HS-27A (cell line): Measurements from ENCODE around the gene SYT1.

Source experiments
- DNase-seq: peaks from one replicate; pipeline ENCODE4 v3.0.0-alpha.2; 2012; ENCODE audit warnings: low read depth, missing footprints

Gene SYT1

GRCh38 chr12:79057540-79057939 lies 193.0 kb downstream of the SYT1 start:
- no peak for DNase-seq

GRCh38 chr12:79058342-79058741 lies 193.8 kb downstream of the SYT1 start:
- DNase-seq, result peak; percentile 31

- no peak for DNase-seq
These were observed 195.0 kb downstream of the SYT1 start for GRCh38 chr12:79059557-79059956.

- DNase-seq, result no peak
These were observed 198.7 kb downstream of the SYT1 start for GRCh38 chr12:79063258-79063657.

- DNase-seq, result no peak
These were observed 203.4 kb downstream of the SYT1 start for GRCh38 chr12:79067977-79068376.

- DNase-seq, result no peak
These were observed 204.4 kb downstream of the SYT1 start for GRCh38 chr12:79069009-79069408.

GRCh38 chr12:79071498-79071897 lies 206.9 kb downstream of the SYT1 start:
- DNase-seq, result no peak

- no peak for DNase-seq
These were observed 208.9 kb downstream of the SYT1 start for GRCh38 chr12:79073506-79073905.

GRCh38 chr12:79082595-79082994 lies 218.0 kb downstream of the SYT1 start:
- no peak for DNase-seq

GRCh38 chr12:79083181-79083580 lies 218.6 kb downstream of the SYT1 start:
- DNase-seq, result no peak

GRCh38 chr12:79085106-79085682 lies 220.6 kb downstream of the SYT1 start:
- no peak for DNase-seq

GRCh38 chr12:79086541-79087296 lies 222.1 kb downstream of the SYT1 start:
- no peak for DNase-seq

GRCh38 chr12:79098530-79098929 lies 234.0 kb downstream of the SYT1 start:
- no peak for DNase-seq

- DNase-seq, result no peak
These were observed 244.4 kb downstream of the SYT1 start for GRCh38 chr12:79108962-79109361.

- no peak for DNase-seq
These were observed 250.3 kb downstream of the SYT1 start for GRCh38 chr12:79114896-79115295.

GRCh38 chr12:79115743-79116142 lies 251.2 kb downstream of the SYT1 start:
- no peak for DNase-seq

GRCh38 chr12:79119796-79120195 lies 255.2 kb downstream of the SYT1 start:
- DNase-seq, result no peak

- no peak for DNase-seq
These were observed 256.9 kb downstream of the SYT1 start for GRCh38 chr12:79121486-79121885.

GRCh38 chr12:79124385-79124784 lies 259.8 kb downstream of the SYT1 start:
- no peak for DNase-seq

- no peak for DNase-seq
These were observed 260.8 kb downstream of the SYT1 start for GRCh38 chr12:79125358-79125757.

GRCh38 chr12:79127271-79127751 lies 262.7 kb downstream of the SYT1 start:
- DNase-seq, result peak; percentile 23

GRCh38 chr12:79128956-79129355 lies 264.4 kb downstream of the SYT1 start:
- no peak for DNase-seq

GRCh38 chr12:79138872-79139271 lies 274.3 kb downstream of the SYT1 start:
- DNase-seq, result no peak

GRCh38 chr12:79140711-79141110 lies 276.1 kb downstream of the SYT1 start:
- no peak for DNase-seq
